ENCODE measurements around the gene VPS13D.

The VPS13D gene

DNA sequence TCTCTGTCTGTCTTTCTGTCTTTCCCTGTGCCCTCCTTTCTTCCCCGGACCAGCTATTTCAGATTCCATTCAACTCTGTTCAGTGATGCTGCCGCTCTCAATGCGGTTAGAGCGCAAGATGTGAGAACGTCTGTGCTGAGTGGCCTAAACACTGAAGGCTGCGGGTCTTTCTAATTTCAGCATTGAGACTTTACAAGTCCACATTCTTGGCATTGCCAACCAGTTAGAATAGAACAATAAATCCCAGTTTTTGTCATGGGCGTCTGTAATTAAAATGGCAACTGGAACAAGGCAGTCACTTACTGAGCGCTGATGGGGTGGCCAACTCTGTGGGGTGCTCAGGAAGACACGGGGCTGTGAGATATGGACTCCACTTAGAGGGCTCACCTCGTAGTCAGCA is 275.4 kb downstream of the VPS13D start:
- no peak overlapping the region for H3K4me3 ChIP-seq (ENCODE audit: low read length)
- TF ChIP-seq, protein P1, sequence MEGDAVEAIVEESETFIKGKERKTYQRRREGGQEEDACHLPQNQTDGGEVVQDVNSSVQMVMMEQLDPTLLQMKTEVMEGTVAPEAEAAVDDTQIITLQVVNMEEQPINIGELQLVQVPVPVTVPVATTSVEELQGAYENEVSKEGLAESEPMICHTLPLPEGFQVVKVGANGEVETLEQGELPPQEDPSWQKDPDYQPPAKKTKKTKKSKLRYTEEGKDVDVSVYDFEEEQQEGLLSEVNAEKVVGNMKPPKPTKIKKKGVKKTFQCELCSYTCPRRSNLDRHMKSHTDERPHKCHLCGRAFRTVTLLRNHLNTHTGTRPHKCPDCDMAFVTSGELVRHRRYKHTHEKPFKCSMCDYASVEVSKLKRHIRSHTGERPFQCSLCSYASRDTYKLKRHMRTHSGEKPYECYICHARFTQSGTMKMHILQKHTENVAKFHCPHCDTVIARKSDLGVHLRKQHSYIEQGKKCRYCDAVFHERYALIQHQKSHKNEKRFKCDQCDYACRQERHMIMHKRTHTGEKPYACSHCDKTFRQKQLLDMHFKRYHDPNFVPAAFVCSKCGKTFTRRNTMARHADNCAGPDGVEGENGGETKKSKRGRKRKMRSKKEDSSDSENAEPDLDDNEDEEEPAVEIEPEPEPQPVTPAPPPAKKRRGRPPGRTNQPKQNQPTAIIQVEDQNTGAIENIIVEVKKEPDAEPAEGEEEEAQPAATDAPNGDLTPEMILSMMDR (conservative IDR thresholded peaks at IDR 0.05; ENCODE audit: low read length) = no peak

DNA sequence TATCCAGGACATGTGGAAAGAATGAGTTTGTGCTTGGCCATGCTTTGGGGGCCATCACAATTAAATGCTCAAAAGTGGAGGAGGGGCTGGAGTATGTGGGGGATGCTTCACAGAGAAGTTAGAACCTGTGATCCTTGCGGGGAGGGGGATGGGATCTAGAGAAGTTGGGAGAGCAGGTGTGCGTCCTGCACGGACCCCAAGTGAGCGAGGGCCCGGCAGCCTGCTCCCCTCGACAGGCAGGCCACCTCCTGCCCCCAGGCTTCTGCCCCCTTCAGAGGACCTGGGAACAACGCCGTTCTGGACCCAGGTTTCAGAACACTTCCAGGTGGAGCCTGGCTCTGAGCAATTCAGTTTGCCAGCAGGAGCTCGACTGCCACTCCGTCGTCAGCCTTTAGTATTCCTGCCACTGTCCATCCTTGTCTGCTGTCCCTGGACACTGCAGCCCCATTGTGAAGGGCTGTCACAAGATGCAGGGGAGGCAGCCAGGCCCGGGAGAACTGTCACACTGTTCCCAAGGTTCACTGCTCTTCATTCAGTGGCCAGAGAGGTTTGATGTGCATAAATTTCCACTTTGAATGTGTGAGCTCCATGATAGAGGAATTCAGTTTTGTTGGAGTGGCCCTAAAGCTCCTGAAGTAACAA is 275.9 kb downstream of the VPS13D start:
- TF ChIP-seq, protein P1 (conservative IDR thresholded peaks at IDR 0.05; ENCODE audit: low read length) = no peak
- no peak overlapping the region for H3K4me3 ChIP-seq (ENCODE audit: low read length)
- DNase-seq (ENCODE audit: low read depth) = no peak

More for the DNA sequence above, 275.4 kb downstream of the VPS13D start:
- DNase-seq (ENCODE audit: low read depth) = no peak

DNA sequence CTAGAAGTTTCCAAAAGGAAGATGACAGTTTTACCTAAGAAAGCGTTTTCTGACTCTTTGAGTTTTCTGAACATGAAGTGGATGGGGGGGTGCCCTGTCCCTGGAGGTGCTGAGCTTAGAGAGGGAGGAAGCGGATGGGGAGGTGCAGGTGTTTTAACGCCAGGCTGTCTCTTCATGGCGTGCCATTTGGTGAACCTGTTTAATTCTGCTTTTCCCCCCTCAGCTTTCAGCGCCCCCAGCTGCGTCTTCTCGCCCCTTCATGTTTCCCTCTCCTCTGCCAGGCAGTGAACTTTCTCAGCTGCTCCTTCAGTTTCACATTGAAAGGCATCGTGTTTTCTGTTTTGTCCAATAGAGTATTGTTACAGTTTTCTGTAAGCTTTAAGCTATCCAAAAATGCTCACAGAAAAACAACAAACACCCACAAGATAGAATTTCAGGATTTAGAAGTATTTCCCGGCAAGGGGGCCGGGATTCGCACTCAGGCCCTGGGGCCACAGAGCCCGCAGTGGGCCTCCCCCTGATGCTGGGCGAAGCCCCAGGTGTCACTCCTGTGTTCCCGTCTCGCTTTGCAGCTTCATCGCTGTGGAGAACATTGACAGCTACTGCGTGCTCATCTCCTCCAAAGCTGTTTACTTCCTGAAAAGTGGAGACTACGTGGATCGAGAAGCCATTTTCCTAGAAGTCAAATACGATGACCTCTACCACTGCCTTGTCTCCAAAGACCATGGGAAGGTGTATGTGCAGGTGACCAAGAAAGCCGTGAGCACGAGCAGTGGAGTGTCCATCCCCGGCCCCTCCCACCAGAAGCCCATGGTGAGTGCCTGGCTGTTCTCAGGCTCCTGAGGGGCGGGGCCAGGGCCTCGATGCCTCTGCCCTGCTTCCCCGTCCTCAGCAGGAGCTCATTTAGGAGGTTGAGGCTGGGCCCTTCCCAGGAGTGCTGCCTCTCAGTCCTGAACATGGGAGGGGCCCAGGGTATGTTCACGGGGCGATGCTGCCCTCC is 276.8 kb downstream of the VPS13D start:
- TF ChIP-seq, protein P1 (conservative IDR thresholded peaks at IDR 0.05; ENCODE audit: low read length) = no peak
- DNase-seq (ENCODE audit: low read depth) = no peak
- no peak overlapping the region for H3K4me3 ChIP-seq (ENCODE audit: low read length)

DNA sequence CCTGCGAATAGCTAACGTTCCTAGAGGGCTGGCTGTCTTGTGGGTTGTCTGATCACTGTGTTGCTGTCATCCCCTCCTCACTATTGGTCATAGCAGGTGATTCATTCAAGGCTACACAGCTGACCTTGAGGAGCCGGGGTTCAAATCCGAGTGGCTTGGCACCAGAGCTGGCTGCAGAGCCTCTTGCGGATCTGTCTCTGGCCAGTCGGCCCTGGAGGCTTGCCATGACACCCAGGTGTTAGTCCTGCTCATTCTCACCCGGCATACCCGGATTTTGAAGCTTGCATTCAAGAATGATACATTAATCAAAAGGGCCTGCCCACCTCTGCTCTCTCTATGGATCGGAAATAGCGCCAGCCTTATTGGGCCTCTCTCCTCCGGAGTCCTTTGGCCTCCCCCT is 277.8 kb downstream of the VPS13D start:
- no peak overlapping the region for H3K4me3 ChIP-seq (ENCODE audit: low read length)
- no peak for DNase-seq (ENCODE audit: low read depth)
- TF ChIP-seq, protein P1 (conservative IDR thresholded peaks at IDR 0.05; ENCODE audit: low read length) = no peak

DNA sequence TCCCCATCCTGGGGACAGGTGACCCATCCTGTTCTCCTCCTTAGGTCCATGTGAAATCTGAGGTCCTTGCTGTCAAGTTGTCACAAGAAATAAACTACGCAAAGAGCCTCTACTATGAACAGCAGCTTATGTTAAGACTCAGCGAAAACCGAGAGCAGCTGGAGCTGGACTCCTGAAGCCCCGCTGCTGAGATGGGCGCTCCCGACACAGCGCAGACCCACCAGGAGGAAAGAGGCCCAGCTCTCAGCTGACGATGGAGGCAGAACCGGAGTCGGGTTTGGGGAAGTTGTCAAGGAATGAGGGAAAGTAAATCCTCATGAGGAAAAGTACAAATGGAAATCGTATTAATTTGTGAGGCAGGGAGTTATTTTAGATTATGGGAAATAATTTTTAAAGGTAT is 279.0 kb downstream of the VPS13D start:
- TF ChIP-seq, protein P1 (conservative IDR thresholded peaks at IDR 0.05; ENCODE audit: low read length) = no peak
- no peak for DNase-seq (ENCODE audit: low read depth)

DNA sequence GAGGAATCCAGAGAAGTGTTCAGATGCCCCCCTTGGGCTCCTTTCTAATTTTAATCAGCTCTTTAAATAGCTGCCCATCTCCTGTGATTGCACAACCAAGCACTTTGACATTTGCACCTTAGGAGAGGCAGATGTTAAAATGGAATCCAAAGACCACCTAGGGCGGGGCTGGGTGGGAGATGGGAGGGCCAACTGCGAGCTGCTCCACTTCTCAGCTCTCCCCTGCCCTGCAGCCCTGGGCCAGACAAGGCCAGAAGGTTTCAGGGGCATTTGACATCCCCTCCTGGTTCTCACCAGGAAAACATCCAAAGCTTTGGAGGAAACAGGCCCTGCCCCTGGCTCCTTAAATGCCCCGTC is 281.3 kb downstream of the VPS13D start:
- H3K4me3 ChIP-seq (ENCODE audit: low read length) = no peak overlapping the region
- no peak for DNase-seq (ENCODE audit: low read depth)
- TF ChIP-seq, protein P1 (conservative IDR thresholded peaks at IDR 0.05; ENCODE audit: low read length) = no peak

More for the DNA sequence above, 279.0 kb downstream of the VPS13D start:
- H3K4me3 ChIP-seq (ENCODE audit: low read length) = no peak overlapping the region

Measured in AG10803 (cell line).